Femur (tissue), 1 donor: ENCODE data around the gene RRH.
"Not testable (repeated sequence)": the region's sequence is repeated elsewhere in the genome, so short reads cannot be mapped to it uniquely, and the experiment has no call there.

Experiments used
- DNase-seq: peaks from one replicate; pipeline ENCODE4 v3.0.0-alpha.2; 2017

RRH gene, protein sequence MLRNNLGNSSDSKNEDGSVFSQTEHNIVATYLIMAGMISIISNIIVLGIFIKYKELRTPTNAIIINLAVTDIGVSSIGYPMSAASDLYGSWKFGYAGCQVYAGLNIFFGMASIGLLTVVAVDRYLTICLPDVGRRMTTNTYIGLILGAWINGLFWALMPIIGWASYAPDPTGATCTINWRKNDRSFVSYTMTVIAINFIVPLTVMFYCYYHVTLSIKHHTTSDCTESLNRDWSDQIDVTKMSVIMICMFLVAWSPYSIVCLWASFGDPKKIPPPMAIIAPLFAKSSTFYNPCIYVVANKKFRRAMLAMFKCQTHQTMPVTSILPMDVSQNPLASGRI

DNA sequence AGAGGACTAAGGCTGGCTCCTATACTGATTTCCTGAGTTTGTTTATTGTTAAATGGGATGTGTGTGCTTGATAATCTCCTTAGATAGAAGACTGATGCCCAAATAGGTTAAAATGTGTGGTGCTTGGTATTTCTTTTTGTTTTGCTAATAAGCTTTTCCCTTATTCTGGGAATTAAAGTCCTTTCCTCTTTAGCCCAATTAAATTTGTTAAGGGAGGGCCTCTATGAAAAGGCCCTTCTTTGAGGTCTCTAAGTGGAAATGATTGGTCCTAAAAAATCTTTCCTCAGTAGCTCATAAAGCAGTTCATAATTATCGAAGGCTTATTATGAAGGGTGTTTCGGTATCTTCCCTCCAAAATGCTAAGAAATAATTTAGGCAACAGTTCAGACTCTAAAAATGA, at the start of gene RRH:
Gene RRH (plus strand): TSS at position 301 of the 400 bp plus-strand sequence. CDS start 56 bp downstream, at position 357.
- no peak for DNase-seq

DNA sequence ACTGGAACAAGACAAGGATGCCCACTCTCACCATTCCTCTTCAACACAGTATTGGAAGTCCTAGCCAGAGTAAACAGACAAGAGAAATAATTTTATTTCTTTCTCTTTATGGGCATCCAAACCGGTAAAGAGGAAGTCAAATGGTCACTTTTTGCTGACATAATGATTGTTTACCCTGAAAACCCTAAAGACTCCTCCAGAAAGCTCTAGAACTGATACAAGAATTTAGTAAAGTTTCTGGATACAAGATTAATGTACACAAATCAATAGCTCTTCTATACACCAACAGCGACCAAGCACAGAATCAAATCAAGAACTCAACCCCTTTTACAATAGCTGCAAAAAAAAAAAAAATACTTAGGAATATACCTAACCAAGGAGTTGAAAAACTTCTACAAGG, 45.7 kb upstream of the RRH start:
- not testable (repeated sequence) for DNase-seq

DNA sequence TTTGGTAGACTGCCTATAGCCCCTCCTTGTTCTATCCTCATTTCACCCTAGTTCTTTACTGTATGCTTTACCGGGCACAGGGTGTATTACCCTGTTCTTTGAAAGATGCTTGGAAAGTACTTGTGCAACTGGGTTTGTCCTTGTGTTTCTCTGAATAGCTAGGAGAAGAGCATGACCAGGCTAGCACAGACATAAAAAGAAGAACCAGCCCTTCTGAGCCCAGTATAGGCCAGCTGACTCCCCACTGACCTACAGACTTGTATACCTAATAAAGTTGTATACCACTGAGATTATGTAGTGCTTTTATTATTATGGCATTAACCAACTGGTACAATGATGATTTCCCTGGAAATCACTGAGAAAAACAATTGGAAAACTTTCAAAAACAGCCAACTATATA, 40.9 kb upstream of the RRH start:
- no peak for DNase-seq

DNA sequence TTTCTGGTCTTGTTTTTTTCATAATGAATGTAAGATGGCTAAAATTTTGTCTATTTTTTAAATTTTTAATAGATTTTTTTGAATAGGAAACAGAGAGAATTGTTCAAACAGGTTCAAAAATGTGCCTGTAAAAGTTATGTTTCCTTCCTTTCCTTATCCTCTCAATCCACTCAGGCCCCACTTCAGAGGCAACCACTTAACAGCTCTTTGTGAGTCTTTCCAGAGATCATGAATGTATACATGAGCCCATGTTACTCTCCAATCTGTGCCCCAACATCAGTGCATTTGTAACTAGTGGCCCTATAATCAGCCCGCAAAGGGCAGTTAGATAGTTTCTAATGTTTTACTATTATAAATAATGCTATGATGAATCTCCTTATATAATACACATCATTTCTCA, 40.0 kb upstream of the RRH start:
- no peak for DNase-seq

DNA sequence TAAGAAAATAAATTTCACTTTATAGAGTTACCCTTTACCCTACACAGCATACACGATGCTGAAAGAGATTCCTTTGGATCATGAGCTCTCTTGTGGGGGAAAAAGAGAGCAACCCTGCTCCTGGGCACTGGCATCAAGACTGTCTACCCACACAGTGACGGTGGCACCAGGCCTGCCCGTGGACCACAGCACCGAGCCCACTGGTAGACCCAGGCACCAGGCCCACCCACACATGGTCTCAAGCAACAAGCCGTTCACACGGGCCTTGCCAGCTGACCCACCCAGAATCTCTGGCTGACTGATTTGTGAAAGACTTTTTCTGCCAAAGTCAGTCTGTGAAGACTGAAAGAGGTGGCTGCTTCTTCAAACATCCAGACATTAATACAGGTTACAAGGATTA, 32.7 kb upstream of the RRH start:
- DNase-seq, result no peak

DNA sequence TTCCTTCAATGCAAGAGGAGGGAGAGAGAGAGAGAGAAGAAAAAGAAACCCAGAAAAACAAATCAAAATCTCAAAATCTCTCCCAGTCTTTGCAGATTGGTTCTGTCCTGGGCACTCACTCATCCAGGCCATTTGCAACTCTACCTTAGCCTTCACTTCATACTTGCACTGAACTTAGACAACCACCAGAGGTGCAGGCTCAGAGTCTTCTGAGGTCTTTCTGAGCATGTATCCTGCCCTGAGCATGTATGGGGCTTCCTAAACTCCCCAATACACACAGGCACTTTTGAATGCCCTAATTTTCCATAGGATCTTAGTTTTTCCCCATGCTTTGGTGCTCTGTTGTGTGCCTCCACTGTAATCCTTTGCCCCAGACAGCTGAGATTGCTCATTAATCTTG, 28.9 kb upstream of the RRH start:
- no peak for DNase-seq

DNA sequence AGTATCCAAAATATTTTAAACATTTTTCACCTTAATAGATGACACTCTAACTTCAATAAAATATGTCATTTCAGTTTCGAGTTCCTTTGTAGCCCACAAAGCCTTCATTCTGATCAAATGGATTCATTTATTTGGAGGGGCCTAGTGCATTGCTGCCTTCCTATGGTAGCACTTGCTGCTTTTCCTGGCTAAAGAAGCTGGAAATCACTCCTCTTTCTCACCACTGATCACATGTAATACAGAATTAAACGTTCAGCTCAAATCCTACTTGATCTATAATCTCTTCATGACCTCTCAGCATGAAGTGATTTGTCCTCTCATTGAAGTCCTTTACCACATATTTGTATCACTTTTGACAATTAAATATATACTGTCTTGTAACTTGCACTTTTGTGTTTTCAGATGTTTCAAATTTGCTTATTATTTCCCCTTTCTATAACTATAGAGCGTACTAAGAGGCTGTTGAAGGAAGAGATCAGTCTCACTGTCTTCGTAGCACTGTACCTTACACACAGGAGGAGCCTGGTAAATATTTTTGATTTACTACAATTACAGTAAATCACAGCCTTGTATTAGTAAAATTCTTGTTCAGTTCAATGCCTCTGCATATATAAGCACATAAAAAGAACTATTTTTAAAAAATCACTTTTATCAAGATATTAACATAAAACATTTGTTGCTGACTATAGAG, 26.5 kb upstream of the RRH start:
- DNase-seq, result no peak

DNA sequence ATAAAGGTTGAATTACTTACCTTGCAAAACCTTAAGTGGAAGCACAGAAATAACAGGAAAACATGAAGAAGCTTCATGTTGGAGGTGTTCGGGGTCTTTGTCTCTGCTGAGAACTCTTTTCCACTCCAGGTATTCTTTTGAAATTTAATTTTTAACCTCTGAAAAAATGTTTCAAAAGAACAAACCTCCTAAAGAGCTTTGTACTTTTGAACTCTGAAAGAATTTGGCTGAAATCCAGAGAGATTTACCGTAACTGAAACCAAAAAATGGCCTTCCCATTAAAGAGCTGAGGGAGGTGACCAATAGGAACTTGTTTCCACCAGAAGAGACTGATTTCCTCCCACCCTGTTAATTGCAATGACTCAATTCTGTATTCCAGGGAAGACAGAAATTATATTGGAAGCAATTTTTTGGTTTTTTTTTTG, 25.9 kb upstream of the RRH start, which contains the start of gene CFI:
Gene CFI (minus strand): TSS at position 105 of the 425 bp plus-strand sequence. CDS start 28 bp downstream, at position 77.
- DNase-seq, result no peak

DNA sequence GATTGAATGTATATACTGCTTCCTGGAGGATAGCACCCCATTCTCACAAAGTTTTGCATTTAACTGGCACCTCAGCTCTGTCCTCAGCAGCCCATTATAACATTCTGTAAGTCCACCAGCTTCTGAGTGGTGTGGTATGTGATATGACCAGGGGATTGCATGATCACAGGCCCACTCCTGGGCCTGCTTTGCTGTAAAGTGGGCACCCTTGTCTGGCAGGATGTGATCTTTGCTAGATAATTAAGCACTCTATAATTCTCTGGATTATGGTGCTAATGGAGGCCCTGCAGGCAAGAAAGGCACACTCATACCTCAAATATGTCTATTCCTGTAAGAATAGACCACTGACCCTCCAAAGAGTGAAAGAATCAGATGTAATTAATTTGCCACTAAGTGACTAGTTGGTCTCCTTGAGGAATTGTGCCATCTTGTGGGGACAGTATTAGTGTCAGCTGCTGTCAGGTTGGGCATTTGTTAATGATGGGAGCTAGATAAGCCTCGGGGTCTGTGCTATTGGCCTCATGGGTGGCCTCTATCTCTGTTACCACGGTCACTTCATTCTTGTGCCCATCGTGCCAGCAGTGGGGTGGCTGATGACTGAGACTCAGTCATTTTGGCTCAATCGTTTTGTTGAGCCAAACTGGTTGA, 23.7 kb upstream of the RRH start:
- DNase-seq, result no peak

DNA sequence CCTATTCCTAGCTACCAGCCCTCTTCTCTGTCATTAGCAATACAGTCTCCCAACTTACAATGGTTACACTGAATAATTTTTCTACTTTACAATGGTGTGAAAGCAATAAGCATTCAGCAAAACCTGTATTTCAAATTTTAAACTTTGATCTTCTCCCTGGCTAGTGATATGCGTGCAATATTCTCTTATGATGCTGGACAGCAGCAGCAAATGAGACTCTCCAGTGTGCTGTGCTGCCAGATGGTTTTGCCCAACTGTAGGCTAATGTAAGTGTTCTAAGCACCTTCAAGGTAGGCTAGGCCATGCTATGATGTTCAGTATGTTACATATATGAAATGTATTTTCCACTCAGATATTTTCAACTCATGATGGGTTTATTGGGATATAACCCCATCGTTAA, 18.1 kb upstream of the RRH start:
- no peak for DNase-seq

DNA sequence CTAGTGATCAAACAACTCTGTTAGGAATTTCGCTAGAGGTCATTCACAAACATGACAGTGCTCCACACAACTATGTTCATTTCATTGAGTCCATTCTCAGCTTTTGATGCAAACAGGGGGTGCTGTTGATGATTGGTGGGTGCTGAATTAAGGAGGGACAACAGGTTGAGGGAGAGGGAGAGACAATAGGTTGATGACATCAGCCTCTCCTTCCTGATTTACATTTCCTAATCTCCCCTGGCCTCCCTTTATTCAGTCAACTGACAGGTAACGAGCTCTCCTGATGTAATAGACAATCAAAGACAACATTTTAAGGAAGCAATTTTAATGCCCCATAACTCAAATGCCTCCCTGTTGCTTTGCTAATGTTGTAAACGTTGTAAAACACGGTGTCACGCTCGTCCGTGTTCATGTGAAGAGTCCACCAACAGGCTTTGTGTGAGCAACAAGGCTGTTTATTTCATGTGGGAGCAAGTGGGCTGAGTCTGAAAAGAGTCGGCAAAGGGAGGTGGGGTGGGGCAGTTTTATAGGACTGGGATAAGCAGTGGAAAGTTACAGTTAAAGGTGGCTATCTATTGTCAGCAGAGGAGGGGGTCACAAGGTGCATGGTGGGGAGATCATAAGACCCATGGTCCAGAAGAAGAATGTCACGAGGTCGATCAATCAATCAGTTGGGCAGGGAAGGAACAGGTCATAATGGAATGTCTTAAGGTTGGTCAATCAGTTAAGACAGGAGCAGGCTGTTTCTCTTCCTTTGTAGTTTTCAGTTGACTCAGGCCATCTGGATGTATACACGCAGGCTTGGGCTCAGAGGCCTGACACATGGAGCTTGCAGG, 17.0 kb upstream of the RRH start:
- no peak for DNase-seq

DNA sequence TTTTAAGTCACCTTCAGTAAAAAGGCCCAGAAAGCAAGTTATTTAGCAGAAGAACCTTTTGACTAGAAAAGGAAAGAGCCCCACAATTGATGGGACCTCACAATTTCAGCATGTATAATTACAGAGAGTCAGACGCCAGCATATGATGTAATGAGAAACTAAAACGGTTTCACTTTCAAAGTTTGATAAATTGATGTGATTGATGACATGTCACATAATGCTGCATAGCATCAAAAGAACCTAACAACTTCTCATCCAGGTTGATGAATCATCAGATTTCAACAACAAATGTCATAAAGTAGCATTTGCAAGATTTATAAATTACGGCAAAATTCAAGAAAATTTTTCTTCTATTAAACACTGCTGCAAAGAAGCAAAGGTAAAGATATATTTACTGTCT, 16.1 kb upstream of the RRH start:
- DNase-seq, result no peak

DNA sequence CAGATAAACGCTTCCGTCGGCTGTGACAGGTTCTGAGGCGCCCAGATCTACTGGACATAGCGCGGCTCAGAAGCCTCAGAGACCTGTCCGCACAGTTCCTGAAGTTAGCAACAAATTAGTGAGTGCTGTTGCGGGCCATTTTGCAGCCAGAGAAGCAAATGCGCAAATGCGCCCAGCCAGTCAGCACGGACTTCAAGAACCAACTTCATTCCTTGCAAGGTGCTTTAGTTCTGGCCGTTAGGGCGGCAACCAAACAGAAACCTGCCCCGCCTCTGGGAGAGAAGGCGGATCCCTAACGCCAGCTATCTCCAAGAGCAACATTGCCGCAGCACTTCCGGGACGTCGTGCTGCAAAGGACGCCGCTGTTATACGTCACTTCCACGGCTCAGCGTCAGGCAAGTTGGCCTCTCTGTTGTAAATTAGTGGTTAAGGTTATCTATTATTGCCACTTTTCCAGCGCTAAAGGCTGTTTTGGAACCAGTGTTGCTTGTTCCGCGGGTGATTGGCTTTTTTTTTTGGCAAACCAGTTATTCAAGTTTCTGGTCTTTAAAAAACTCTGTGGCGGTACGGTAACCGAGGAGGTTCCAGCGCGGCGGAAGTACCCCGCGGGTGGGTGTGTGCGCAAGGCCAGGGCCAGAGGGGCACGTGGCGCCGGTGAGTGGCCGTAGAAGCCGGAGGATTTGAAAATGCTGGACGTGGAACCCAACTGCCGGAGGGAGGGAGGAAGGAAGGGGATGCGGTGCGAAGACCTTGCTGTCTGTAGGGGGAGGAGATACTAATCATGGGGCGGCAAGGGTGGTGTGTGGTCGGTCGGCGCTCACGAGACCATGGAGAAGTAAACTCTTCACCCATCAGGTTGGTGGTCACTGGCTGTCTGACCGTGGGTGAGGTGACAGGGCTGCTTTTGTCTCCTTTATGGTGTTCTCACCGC, 12.4 kb upstream of the RRH start, which contains the start of gene GAR1:
Gene GAR1 (plus strand): TSS at position 612 of the 931 bp plus-strand sequence. CDS start 403 bp downstream, outside the sequence.
- peak; percentile 95 for DNase-seq

DNA sequence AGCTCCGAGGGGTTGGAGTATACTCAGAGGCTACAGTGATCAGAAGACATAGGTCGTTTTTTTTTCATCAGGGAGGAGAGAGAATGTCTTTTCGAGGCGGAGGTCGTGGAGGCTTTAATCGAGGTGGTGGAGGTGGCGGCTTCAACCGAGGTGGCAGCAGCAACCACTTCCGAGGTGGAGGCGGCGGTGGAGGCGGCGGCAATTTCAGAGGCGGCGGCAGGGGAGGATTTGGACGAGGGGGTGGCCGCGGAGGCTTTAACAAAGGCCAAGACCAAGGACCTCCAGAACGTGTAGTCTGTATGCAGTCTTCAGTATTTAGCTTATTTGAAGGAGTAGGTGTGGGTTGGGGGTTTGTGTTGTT, 11.7 kb upstream of the RRH start:
- no peak for DNase-seq

DNA sequence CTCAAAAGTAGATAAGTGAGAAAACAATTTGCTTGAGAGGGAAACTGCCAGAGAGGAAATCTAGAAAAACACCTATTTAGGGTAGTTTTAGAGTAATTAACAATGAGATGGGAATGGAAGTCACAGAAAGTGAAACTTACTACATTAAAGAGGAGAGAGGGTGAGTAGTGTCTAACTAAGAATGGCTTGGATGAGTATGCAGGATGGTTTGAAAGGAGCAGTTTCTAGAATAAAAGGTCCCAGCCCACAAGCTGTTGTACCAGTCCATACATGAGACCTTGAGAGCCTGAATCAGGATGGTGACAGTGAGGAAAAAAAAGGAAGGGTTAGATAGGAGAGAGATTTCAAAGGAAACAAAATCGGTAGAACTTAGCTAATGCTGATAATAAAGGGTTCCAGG, 10.9 kb upstream of the RRH start:
- DNase-seq, result no peak

DNA sequence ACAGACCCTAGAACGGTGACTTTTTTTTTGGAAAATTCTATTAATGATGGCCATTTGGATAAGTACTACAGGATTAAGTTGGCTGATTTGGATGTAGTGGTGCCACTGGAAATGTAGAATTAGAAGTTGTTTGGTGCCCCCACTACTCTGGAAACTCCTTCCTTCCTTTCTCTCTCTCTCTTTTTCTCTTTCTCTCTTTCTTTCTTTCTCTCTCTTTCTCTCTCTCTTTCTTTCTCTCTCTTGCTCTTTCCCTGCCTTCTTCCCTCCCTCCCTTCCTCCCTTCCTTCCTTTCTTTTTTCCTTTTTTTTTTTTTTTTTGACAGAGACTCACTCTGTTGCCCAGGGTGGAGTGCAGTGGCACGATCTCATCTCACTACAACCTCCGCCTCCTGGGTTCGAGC, 9.5 kb upstream of the RRH start:
- DNase-seq, result no peak

DNA sequence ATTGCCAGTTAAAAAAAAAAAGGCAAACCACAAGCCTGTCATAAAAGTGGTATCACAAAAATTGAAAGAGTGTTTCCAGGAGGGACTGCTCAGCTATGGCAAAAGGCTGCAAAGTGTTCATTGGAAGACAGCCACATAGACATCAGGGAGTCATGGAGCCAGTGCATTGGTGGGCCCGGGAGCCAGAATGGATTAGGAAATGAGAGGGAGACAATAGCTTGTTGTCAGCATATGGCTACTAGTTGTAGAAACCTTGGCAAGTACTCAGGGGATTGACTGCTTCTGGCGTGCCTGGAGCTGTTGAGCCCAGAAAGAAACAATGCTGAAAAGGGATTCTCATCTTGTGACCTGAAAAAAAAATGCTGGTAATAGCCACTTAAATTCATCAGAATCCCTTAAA, 7.2 kb upstream of the RRH start:
- DNase-seq, result no peak

DNA sequence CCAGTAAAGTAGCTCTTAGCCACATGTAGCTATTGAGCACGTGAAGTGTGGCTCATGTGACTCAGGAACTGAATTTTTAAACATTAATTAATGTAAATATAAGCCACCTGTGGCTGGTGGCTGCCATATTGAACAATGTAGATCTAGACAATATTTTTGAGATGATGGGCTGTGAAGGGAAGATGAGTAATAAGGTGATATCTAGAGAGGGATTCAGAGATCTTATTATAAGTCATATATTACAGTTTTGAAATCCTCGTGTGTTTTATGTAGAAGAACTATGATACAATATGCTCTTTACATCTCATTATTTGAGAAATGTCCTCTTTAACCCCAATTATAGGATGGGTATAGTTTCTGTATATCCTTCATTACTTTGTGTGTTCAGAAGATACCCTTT, 6.6 kb upstream of the RRH start:
- DNase-seq, result no peak

DNA sequence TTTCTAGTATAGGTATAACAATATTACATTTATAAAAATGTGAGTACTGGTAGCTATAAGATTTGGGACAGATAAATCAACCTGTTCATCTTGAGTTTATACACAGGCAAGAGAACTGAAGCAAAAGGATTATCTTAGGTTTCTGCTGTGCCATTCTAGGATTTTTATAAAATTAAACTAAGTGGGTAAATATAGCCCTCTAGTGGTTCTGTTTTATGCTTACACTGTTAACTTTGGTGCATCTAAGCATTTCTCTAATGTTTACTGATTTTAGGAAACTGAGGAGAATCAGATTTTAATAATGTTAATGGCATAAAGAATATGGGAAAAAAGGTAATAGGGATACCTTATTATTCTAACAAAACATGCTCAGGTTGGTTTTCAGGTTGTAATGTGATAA, 1.1 kb upstream of the RRH start:
- no peak for DNase-seq

DNA sequence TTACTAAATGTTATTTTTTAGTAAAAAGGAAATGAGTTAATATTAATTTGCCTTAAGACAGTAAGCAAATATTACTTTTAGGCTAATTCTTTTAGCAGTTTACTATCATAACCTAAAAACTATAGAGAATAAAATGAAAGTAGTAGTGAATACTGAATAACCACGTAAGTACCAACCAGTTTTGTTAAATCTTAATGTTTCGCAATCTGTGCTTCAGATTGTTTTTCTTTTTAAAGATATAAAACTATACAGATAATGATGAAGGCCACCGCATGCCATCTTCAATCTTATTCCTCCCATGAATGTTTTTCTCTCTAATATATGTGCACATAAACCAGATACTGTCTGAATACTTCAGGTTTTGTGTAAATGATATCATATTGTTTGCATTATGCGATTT, 6.0 kb downstream of the RRH start:
- DNase-seq, result no peak

DNA sequence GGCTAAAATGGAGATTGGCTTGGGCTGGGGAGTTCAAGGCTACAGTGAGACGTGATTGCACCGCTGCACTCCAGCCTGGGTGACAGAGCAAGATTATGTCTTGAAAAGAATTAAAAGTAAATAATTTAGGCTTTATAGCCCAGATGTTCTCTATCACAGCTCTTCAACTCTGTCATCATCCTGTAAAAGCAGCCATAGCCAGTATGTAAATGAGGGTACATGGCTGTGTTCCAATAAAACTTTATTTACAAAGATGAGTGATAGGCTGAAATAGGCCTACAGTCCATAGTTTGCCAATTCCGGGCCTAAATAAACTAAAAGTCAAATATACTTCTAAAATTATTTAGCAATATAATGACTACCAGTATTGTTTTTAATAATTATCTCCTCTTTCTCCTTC, 9.2 kb downstream of the RRH start:
- DNase-seq, result no peak
